Ascending aorta (tissue), 2 donors: Measurements from ENCODE around the gene WNT5B. TPM values are rescaled to one million over a fixed set of nuclear protein-coding genes. Genes with fewer than 3 reads are reported as not detected.
A peak's percentile ranks its signal among the peaks of the same experiment; 100 is the strongest.

ENCODE experiments used
- DNase-seq, 2 donors: peaks; one replicate each; pipeline ENCODE4 v3.0.0-alpha.2; 2019; ENCODE audit warnings: low spot score in 2 of 2
- H3K27ac ChIP-seq, 2 donors: fragments of 200-600 bp; sonication (generic); one replicate each; pipeline ENCODE4 v1.5.1; 2016 to 2017; ENCODE audit warnings: mild to moderate bottlenecking in 1 of 2
- H3K27me3 ChIP-seq: fragments of 200-600 bp; sonication (generic); one replicate; pipeline ENCODE4 v1.5.1; 2017
- H3K36me3 ChIP-seq, 2 donors: fragments of 200-600 bp; sonication (generic); one replicate each; pipeline ENCODE4 v1.5.1; 2016
- H3K4me1 ChIP-seq, 2 donors: fragments of 200-600 bp; sonication (generic); one replicate each; pipeline ENCODE4 v1.5.1; 2016 to 2017; ENCODE audit warnings: mild to moderate bottlenecking in 1 of 2
- H3K4me3 ChIP-seq, 2 donors: fragments of 200-600 bp; sonication (generic); one replicate each; pipeline ENCODE4 v1.5.1; 2016 to 2017; ENCODE audit warnings: mild to moderate bottlenecking in 1 of 2
- H3K9me3 ChIP-seq, 2 donors: fragments of 200-600 bp; sonication (generic); one replicate each; pipeline ENCODE4 v1.5.1; 2016
- intact Hi-C: fragments of 100-400 bp; cut with DNase I; formaldehyde crosslinking; loops from one replicate; pipeline ENCODE4 v1.15.1; 2023
- total RNA-seq: library from RNA; depleted of rRNA; stranded (reverse); fragments of >200 nt; gene quantifications from one replicate; pipeline ENCODE4 v1.1.0, GENCODE V29; 2016
- TF ChIP-seq, protein P1 (sequence below), 3 experiments: fragments of 200-600 bp in 2 of 3; fragments of 450-650 bp in 1 of 3; sonication (generic) in 2 of 3; IDR thresholded peaks; one replicate each; pipeline ENCODE4 v1.5.1; 2016 to 2019; ENCODE audit warnings: antibody characterized with exemption in 3 of 3, mild to moderate bottlenecking in 1 of 3, moderate library complexity in 1 of 3

WNT5B gene
- total RNA-seq, 1 donor from 2014 or later = 0.53 TPM

DNA sequence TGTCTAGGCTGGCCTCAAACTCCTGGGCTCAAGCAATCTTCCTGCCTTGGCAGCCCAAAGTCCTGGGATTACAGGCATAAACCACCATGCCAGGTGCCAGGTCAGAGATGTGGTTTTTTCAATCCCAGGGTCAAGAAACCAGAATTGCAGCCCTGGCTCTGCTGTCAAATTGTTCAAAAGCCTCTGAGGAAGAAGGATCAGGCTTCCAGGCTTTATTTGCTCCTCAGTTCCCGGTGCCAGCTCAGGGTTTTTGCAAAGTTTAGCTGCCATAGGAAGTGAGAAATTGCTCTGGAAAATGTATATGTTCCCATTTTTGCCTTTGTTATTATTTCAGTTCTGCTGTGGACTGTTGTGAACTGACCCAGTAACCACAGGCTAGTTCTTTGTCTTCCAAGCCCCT lies 28.7 kb downstream of the WNT5B start:
- Histone ChIP-seq H3K9me3 (no peaks in the 10 kb centered on the region), H3K36me3 (no peaks in the 10 kb centered on the region), H3K4me3 (no peak overlapping the region), H3K27me3 (no peaks in the 10 kb centered on the region), H3K27ac (peak overlapping the region; percentile 42 to 69), H3K4me1 (no peaks in the 10 kb centered on the region)
- DNase-seq = no peak
- intact Hi-C loops = loop anchor here (5.0 to 10.0 kb wide), 2 partner anchors 280 to 377 kb away; no protein-coding TSS in a partner anchor
- TF ChIP-seq, protein P1, sequence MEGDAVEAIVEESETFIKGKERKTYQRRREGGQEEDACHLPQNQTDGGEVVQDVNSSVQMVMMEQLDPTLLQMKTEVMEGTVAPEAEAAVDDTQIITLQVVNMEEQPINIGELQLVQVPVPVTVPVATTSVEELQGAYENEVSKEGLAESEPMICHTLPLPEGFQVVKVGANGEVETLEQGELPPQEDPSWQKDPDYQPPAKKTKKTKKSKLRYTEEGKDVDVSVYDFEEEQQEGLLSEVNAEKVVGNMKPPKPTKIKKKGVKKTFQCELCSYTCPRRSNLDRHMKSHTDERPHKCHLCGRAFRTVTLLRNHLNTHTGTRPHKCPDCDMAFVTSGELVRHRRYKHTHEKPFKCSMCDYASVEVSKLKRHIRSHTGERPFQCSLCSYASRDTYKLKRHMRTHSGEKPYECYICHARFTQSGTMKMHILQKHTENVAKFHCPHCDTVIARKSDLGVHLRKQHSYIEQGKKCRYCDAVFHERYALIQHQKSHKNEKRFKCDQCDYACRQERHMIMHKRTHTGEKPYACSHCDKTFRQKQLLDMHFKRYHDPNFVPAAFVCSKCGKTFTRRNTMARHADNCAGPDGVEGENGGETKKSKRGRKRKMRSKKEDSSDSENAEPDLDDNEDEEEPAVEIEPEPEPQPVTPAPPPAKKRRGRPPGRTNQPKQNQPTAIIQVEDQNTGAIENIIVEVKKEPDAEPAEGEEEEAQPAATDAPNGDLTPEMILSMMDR (IDR thresholded peaks at IDR 0.05) = no peak

DNA sequence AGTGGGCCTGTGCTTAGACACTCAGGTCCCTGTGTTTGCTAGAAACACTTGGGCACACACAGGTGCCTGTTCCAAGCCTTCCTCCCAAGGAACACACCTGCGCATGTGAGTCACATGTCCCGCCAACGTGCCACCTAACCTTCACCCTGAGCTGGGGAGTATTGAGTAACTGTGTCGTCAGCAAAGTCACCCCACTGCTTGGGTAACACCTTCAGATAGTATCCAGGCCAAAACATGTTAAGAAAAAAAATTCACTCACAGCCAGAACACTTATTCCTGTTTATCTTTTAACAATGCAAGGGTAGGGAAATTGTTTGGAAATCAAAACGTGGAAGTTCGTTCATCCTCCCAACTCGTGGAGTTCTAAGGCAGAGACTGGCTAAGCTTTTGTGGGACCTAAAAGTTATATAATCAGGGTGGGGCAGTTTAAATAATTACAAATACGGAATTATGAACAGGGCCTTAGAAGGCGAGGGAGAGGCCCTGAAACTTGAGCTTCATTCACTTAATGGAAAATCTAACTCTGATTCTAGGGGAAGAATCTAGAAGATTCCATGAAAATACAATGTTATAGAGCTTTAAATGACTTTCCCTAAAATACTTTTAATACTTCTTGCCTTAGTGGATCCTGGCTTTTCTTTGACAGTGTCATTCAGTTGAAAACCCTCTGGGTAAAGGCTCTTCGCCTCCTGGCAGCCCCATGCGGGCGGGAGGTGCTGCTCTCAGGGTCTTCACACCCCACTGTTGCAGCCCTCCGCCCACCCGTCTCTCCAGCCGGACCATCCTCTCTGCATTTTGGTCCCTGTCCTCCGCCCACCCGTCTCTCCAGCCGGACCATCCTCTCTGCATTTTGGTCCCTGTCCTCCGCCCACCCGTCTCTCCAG lies 31.5 kb downstream of the WNT5B start:
- Histone ChIP-seq H3K27me3 (no peaks in the 10 kb centered on the region), H3K27ac (peak overlapping the region; percentile 69 to 80), H3K4me1 (peaks cover 0 to 2% of the 10 kb centered on the region in 2 donors), H3K36me3 (no peaks in the 10 kb centered on the region), H3K9me3 (no peaks in the 10 kb centered on the region), H3K4me3 (no peak overlapping the region)
- intact Hi-C loops = no loop called here
- TF ChIP-seq, protein P1 (IDR thresholded peaks at IDR 0.05) = no peak
- DNase-seq = peak in 1 of 2 donors; percentile 78

DNA sequence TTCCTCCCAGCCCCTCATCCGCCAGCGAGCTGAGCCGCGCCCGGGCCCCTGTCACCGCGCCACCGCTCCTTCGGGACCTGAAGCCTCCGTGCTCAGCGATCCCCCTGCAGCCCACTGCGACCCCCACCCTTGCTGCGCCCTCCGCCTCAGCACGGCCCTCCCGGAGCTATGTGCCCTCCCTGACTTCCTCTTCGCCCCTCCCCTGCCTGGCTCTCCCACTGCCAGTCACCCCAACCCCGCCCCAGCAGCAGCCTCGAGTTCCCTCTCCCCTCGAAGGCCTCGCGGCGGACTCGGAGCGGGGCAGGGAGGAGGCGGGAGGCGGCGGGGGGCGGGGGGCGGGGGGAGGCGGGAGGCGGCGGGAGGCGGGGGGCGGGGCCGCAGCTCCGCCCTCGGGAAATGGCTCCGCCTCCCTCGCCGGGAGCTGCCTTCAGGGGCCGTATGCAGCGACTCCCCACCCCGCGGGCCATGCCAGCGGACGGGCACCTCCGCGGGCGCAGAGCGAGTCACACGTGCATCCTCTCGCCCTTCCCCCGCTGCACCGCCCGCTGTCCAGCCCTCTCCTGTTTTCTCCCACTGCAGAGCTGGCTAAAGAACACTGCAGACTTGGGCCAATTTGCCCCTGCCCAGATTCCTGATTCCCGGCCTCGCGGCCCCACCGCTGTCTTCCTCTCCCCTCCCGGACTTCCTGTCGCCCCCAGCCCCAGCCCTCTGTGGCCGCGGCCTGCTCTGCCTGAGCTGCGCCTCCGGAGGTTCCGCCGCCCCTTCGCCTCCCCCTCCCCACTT lies 32.7 kb downstream of the WNT5B start:
- Histone ChIP-seq H3K36me3 (no peaks in the 10 kb centered on the region), H3K27ac (peak overlapping the region; percentile 85 to 96), H3K27me3 (no peaks in the 10 kb centered on the region), H3K9me3 (no peaks in the 10 kb centered on the region), H3K4me1 (peaks cover 0 to 2% of the 10 kb centered on the region in 2 donors), H3K4me3 (peak overlapping the region; percentile 39 to 73)
- intact Hi-C loops = loop anchor here (1.0 to 2.0 kb wide), 2 partner anchors 17 to 29 kb away; no protein-coding TSS in a partner anchor
- DNase-seq = peak; percentile 88 to 97
- TF ChIP-seq, protein P1 (IDR thresholded peaks at IDR 0.05) = no peak

DNA sequence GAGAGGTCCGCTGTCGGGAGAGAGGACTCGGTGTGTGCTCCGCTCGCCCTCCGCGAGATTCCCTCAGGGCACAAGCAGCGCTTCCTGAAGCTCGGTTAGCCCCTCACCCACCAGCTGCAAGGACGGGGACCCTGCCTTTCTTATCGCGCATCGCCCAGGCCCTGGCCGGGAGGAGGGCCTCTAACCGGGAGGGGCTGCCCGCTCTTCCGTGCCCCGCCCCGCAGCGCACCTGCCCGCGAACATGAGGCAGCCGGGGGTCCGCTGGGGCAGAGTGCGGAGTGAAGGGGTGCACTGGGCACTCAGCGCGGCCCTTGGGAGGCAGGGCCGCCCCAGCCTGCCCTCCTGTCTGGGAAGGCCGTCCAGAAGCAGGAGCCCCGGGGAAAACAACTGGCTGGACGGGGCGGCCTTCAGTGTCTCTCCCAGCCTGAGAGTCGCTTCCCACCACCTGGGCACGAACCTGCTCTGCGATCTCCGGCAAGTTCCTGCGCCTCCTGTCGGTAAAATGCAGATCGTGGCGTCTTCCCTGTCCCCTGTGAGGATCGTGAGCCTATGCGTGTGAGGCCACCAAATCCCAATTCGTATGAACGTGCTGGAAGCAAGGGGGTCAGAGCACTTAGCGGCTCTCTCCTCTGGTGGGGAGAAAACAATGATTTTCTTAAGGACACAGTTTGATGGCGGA lies 33.9 kb downstream of the WNT5B start:
- no peak for DNase-seq
- intact Hi-C loops = loop anchor here (1.0 to 2.0 kb wide), 2 partner anchors 16 to 27 kb away; no protein-coding TSS in a partner anchor
- TF ChIP-seq, protein P1 (IDR thresholded peaks at IDR 0.05) = no peak
- no peaks in the 10 kb centered on the region for H3K27me3 ChIP-seq
- peaks cover 0 to 5% of the 10 kb centered on the region in 2 donors for H3K4me1 ChIP-seq
- H3K36me3 ChIP-seq = no peaks in the 10 kb centered on the region
- no peak overlapping the region for H3K4me3 ChIP-seq
- H3K27ac ChIP-seq = peak overlapping the region; percentile 10 to 78
- H3K9me3 ChIP-seq = no peaks in the 10 kb centered on the region

DNA sequence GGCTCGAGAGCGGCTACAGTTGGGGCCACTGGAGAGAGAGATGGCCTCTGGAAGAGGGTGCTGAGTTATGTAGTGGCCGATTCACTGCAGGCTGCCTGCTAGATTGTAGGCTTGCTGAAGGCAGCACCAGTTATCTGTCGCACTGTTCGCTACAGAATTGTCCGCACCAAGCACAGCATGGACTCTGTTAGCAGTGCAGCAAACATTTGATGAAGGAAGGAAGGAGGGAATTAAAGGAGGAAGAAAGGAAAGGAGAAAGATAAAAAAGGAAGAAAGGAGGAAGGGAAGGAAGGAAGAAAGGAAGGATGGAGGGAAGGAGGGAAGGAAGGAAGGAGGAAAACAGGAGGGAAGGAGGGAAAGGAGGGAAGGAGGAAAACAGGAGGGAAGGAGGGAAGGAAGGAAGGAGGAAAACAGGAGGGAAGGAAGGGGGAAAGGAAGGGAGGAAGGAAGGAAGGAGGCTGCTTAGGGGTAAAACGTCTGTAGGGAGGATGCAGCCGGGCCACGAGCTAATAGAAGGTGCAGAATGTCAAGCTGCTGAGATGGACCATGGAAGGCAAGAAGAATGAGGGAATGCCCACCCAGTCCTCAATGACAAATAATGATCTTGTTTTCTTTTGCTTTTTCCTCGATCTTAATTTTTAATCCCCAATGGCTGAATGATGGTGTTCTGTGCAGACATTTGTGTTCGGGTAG lies 34.6 kb downstream of the WNT5B start:
- Histone ChIP-seq H3K4me3 (no peak overlapping the region), H3K27ac (peak overlapping the region; percentile 10 to 78), H3K27me3 (no peaks in the 10 kb centered on the region), H3K36me3 (no peaks in the 10 kb centered on the region), H3K4me1 (peaks cover 0 to 5% of the 10 kb centered on the region in 2 donors), H3K9me3 (no peaks in the 10 kb centered on the region)
- intact Hi-C loops = loop anchor here (2.0 kb wide), 1 partner anchor 15 kb away; no protein-coding TSS in a partner anchor
- TF ChIP-seq, protein P1 (IDR thresholded peaks at IDR 0.05) = no peak
- DNase-seq = no peak
